HEK293 (cell line): Measurements from ENCODE around the gene UPB1.

Source experiments
- BCL11B ChIP-seq: fragments of 450-650 bp; formaldehyde crosslinking; IDR thresholded peaks from 2 replicates; pipeline ENCODE4 v1.5.1; 2016; ENCODE audit warnings: low read depth, missing biosample characterization, missing genetic modification characterization
- HOXA7 ChIP-seq: sonication (generic); formaldehyde crosslinking; IDR thresholded peaks from 2 replicates; pipeline ENCODE4 v1.8.1; 2022; ENCODE audit warnings: missing genetic modification reagents, borderline replicate concordance
- HOXC10 ChIP-seq: sonication (generic); formaldehyde crosslinking; IDR thresholded peaks from 2 replicates; pipeline ENCODE4 v1.8.1; 2023; ENCODE audit warnings: mild to moderate bottlenecking, missing genetic modification reagents
- IKZF3 ChIP-seq: fragments of 450-650 bp; IDR thresholded peaks from 2 replicates; pipeline ENCODE4 v1.5.0; 2018; ENCODE audit warnings: missing biosample characterization, mild to moderate bottlenecking, missing genetic modification characterization, moderate library complexity
- MEIS1 ChIP-seq: sonication (generic); formaldehyde crosslinking; IDR thresholded peaks from 2 replicates; pipeline ENCODE4 v1.8.1; 2022; ENCODE audit warnings: missing genetic modification reagents, mild to moderate bottlenecking, borderline replicate concordance
- PATZ1 ChIP-seq: fragments of 450-650 bp; formaldehyde crosslinking; IDR thresholded peaks from 2 replicates; pipeline ENCODE4 v1.5.1; 2016; ENCODE audit warnings: missing biosample characterization, missing genetic modification characterization
- RBAK ChIP-seq: fragments of 450-650 bp; formaldehyde crosslinking; IDR thresholded peaks from 2 replicates; pipeline ENCODE4 v1.5.1; 2016; ENCODE audit warnings: missing biosample characterization, missing genetic modification characterization
- SETDB1 ChIP-seq: IDR thresholded peaks from one replicate; pipeline ENCODE4 v1.6.1; 2017; ENCODE audit warnings: mild to moderate bottlenecking, low read length, moderate library complexity, mixed read lengths; ENCODE audit not compliant: insufficient read length
- SP2 ChIP-seq: fragments of 450-650 bp; formaldehyde crosslinking; IDR thresholded peaks from 2 replicates; pipeline ENCODE4 v1.5.1; 2016; ENCODE audit warnings: missing biosample characterization, missing genetic modification characterization
- ZFP3 ChIP-seq: fragments of 450-650 bp; formaldehyde crosslinking; IDR thresholded peaks from 2 replicates; pipeline ENCODE4 v1.5.1; 2016; ENCODE audit warnings: low read depth, missing biosample characterization, missing genetic modification characterization
- ZIC2 ChIP-seq: fragments of 450-650 bp; formaldehyde crosslinking; IDR thresholded peaks from 2 replicates; pipeline ENCODE4 v1.5.1; 2016; ENCODE audit warnings: missing biosample characterization, missing genetic modification characterization
- ZNF138 ChIP-seq: fragments of 450-650 bp; formaldehyde crosslinking; IDR thresholded peaks from 2 replicates; pipeline ENCODE4 v1.5.1; 2016; ENCODE audit warnings: missing biosample characterization, missing genetic modification characterization, borderline replicate concordance
- ZNF184 ChIP-seq: fragments of 450-650 bp; IDR thresholded peaks from 2 replicates; pipeline ENCODE4 v1.5.1; 2018; ENCODE audit warnings: missing biosample characterization, mild to moderate bottlenecking, missing genetic modification characterization
- ZNF211 ChIP-seq: fragments of 450-650 bp; formaldehyde crosslinking; IDR thresholded peaks from 2 replicates; pipeline ENCODE4 v1.5.1; 2016; ENCODE audit warnings: low read depth, missing biosample characterization, missing genetic modification characterization
- ZNF335 ChIP-seq: fragments of 450-650 bp; formaldehyde crosslinking; conservative IDR thresholded peaks from 2 replicates; pipeline ENCODE4 v1.5.1; 2016; ENCODE audit warnings: missing biosample characterization, missing genetic modification characterization
- ZNF350 ChIP-seq: fragments of 450-650 bp; formaldehyde crosslinking; IDR thresholded peaks from 2 replicates; pipeline ENCODE4 v1.5.0; 2017; ENCODE audit warnings: missing biosample characterization, mild to moderate bottlenecking, missing genetic modification characterization
- ZNF394 ChIP-seq: fragments of 450-650 bp; formaldehyde crosslinking; IDR thresholded peaks from 2 replicates; pipeline ENCODE4 v1.5.1; 2016; ENCODE audit warnings: missing biosample characterization, missing genetic modification characterization, mild to moderate bottlenecking, moderate library complexity, borderline replicate concordance
- ZNF416 ChIP-seq: fragments of 450-650 bp; formaldehyde crosslinking; IDR thresholded peaks from 2 replicates; pipeline ENCODE4 v1.5.1; 2016; ENCODE audit warnings: missing biosample characterization, missing genetic modification characterization
- ZNF423 ChIP-seq: fragments of 450-650 bp; formaldehyde crosslinking; IDR thresholded peaks from 2 replicates; pipeline ENCODE4 v1.5.1; 2016; ENCODE audit warnings: missing biosample characterization, missing genetic modification characterization
- ZNF426 ChIP-seq: fragments of 450-650 bp; formaldehyde crosslinking; IDR thresholded peaks from 2 replicates; pipeline ENCODE4 v1.5.1; 2017; ENCODE audit warnings: missing biosample characterization, missing genetic modification characterization, mild to moderate bottlenecking, inconsistent platforms, moderate library complexity
- ZNF510 ChIP-seq: fragments of 450-650 bp; formaldehyde crosslinking; IDR thresholded peaks from 2 replicates; pipeline ENCODE4 v1.5.1; 2018; ENCODE audit warnings: mild to moderate bottlenecking, missing genetic modification characterization, missing biosample characterization; ENCODE audit not compliant: insufficient replicate concordance
- ZNF513 ChIP-seq: fragments of 450-650 bp; IDR thresholded peaks from 2 replicates; pipeline ENCODE4 v1.5.1; 2018; ENCODE audit warnings: missing biosample characterization, missing genetic modification characterization
- ZNF544 ChIP-seq: fragments of 450-650 bp; formaldehyde crosslinking; IDR thresholded peaks from 2 replicates; pipeline ENCODE4 v1.5.0; 2017; ENCODE audit warnings: missing biosample characterization, missing genetic modification characterization
- ZNF549 ChIP-seq: fragments of 450-650 bp; IDR thresholded peaks from 2 replicates; pipeline ENCODE4 v1.5.1; 2018; ENCODE audit warnings: missing biosample characterization, missing genetic modification characterization, mild to moderate bottlenecking, inconsistent platforms, moderate library complexity
- ZNF555 ChIP-seq: fragments of 450-650 bp; formaldehyde crosslinking; conservative IDR thresholded peaks from 2 replicates; pipeline ENCODE4 v1.5.1; 2017; ENCODE audit warnings: missing biosample characterization, mild to moderate bottlenecking, missing genetic modification characterization, inconsistent platforms
- ZNF623 ChIP-seq: fragments of 450-650 bp; formaldehyde crosslinking; IDR thresholded peaks from 2 replicates; pipeline ENCODE4 v1.5.1; 2016; ENCODE audit warnings: missing biosample characterization, missing genetic modification characterization
- ZNF629 ChIP-seq: fragments of 450-650 bp; formaldehyde crosslinking; IDR thresholded peaks from 2 replicates; pipeline ENCODE4 v1.5.1; 2017; ENCODE audit warnings: missing biosample characterization, missing genetic modification characterization
- ZNF670 ChIP-seq: fragments of 450-650 bp; formaldehyde crosslinking; IDR thresholded peaks from 2 replicates; pipeline ENCODE4 v1.5.1; 2016; ENCODE audit warnings: missing biosample characterization, missing genetic modification characterization, low read depth
- ZNF704 ChIP-seq: fragments of 450-650 bp; formaldehyde crosslinking; IDR thresholded peaks from 2 replicates; pipeline ENCODE4 v1.5.1; 2016; ENCODE audit warnings: missing biosample characterization, missing genetic modification characterization
- ZNF707 ChIP-seq: fragments of 450-650 bp; formaldehyde crosslinking; IDR thresholded peaks from 2 replicates; pipeline ENCODE4 v1.5.1; 2016; ENCODE audit warnings: missing biosample characterization, missing genetic modification characterization
- ZNF776 ChIP-seq: fragments of 450-650 bp; formaldehyde crosslinking; IDR thresholded peaks from 2 replicates; pipeline ENCODE4 v1.5.0; 2017; ENCODE audit warnings: missing biosample characterization, missing genetic modification characterization, borderline replicate concordance
- TF ChIP-seq, protein P1 (sequence below): fragments of 450-650 bp; formaldehyde crosslinking; IDR thresholded peaks from 2 replicates; pipeline ENCODE4 v1.5.1; 2016; ENCODE audit warnings: missing biosample characterization, missing genetic modification characterization

The UPB1 gene

GRCh38 chr22:24555165-24556039 lies 60.3 kb downstream of the UPB1 start, which contains the start of gene SNRPD3 (continued):
- TF ChIP-seq ZNF426 (no peak), ZFP3 (tag by site-specific recombination) (no peak), BCL11B (tag by site-specific recombination) (no peak), ZNF513 (tag by site-specific recombination) (no peak; the same call in 1 of the 2 replicates), ZNF776 (tag by site-specific recombination) (no peak), ZNF138 (tag by site-specific recombination) (no peak), ZNF416 (tag by site-specific recombination) (no peak), ZNF707 (no peak), SP2 (tag by site-specific recombination) (peak; percentile 85), ZNF335 (tag by site-specific recombination) (peak; percentile 95), IKZF3 (peak; percentile 90), ZNF704 (tag by site-specific recombination) (no peak), ZNF670 (tag by site-specific recombination) (no peak), ZIC2 (peak; percentile 65), ZNF350 (no peak), RBAK (tag by site-specific recombination) (no peak), ZNF555 (tag by site-specific recombination) (no peak), HOXC10 (CRISPR knock-in tag) (no peak), ZNF184 (tag by site-specific recombination) (0 out of 2 replicates have a peak, but pooled peaks have one; percentile 29), ZNF623 (tag by site-specific recombination) (peak; percentile 48; the same call in 1 of the 2 replicates), ZNF549 (no peak), MEIS1 (CRISPR knock-in tag) (no peak), SETDB1 (no peak), PATZ1 (peak; percentile 92), ZNF510 (tag by site-specific recombination) (no peak), ZNF544 (tag by site-specific recombination) (no peak), ZNF423 (tag by site-specific recombination) (no peak), HOXA7 (CRISPR knock-in tag) (peak; percentile 20; the same call in 1 of the 2 replicates), ZNF394 (tag by site-specific recombination) (peak; percentile 75), ZNF211 (tag by site-specific recombination) (no peak), ZNF629 (tag by site-specific recombination) (peak; percentile 88)
- TF ChIP-seq, protein P1, sequence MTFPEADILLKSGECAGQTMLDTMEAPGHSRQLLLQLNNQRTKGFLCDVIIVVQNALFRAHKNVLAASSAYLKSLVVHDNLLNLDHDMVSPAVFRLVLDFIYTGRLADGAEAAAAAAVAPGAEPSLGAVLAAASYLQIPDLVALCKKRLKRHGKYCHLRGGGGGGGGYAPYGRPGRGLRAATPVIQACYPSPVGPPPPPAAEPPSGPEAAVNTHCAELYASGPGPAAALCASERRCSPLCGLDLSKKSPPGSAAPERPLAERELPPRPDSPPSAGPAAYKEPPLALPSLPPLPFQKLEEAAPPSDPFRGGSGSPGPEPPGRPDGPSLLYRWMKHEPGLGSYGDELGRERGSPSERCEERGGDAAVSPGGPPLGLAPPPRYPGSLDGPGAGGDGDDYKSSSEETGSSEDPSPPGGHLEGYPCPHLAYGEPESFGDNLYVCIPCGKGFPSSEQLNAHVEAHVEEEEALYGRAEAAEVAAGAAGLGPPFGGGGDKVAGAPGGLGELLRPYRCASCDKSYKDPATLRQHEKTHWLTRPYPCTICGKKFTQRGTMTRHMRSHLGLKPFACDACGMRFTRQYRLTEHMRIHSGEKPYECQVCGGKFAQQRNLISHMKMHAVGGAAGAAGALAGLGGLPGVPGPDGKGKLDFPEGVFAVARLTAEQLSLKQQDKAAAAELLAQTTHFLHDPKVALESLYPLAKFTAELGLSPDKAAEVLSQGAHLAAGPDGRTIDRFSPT (tag by site-specific recombination) = no peak
